Fibroblast of mammary gland (primary cell): ENCODE data around the gene C17orf107.
A peak's percentile ranks its signal among the peaks of the same experiment; 100 is the strongest.

Experiments used
- DNase-seq: peaks from one replicate; pipeline ENCODE4 v3.0.0-alpha.2; 2010; ENCODE audit warnings: low read depth
- H3K4me3 ChIP-seq: 2 replicates; pipeline ENCODE4 v1.5.1; 2011; ENCODE audit warnings: low read depth, mild to moderate bottlenecking, low read length, moderate library complexity; ENCODE audit not compliant: control insufficient read depth
- CTCF ChIP-seq: conservative IDR thresholded peaks from 2 replicates; pipeline ENCODE4 v1.5.1; 2011; ENCODE audit warnings: low read depth, low read length, inconsistent platforms; ENCODE audit not compliant: control insufficient read depth, insufficient read depth

C17orf107 gene

GRCh38 chr17:4896332-4897197, 2.8 kb upstream of the C17orf107 start:
- no peak for TF ChIP-seq CTCF
- no peak for DNase-seq
- no peak overlapping the region for H3K4me3 ChIP-seq

- no peak for DNase-seq
- no peak for TF ChIP-seq CTCF
- H3K4me3 ChIP-seq, result no peak overlapping the region
Observed at GRCh38 chr17:4897198-4897687, 2.1 kb upstream of the C17orf107 start.

GRCh38 chr17:4897785-4898184, 1.6 kb upstream of the C17orf107 start:
- TF ChIP-seq CTCF, result no peak
- DNase-seq, result no peak

GRCh38 chr17:4898351-4898750, 985 bp upstream of the C17orf107 start:
- TF ChIP-seq CTCF, result no peak
- DNase-seq, result no peak
- no peak overlapping the region for H3K4me3 ChIP-seq

More at GRCh38 chr17:4897785-4898184, 1.6 kb upstream of the C17orf107 start:
- no peak overlapping the region for H3K4me3 ChIP-seq

GRCh38 chr17:4898927-4899326, 409 bp upstream of the C17orf107 start:
- H3K4me3 ChIP-seq, result peak overlapping the region; percentile 51
- no peak for TF ChIP-seq CTCF
- no peak for DNase-seq

- no peak for DNase-seq
- H3K4me3 ChIP-seq, result no peak overlapping the region
Observed at GRCh38 chr17:4900231-4901107, 1.1 kb downstream of the C17orf107 start.

More at GRCh38 chr17:4900231-4901107, 1.1 kb downstream of the C17orf107 start:
- TF ChIP-seq CTCF, result no peak
